ENCODE results near the gene FAM13A.
A peak's percentile ranks its signal among the peaks of the same experiment; 100 is the strongest.

GRCh38 chr4:88802138-88802537, 254.8 kb downstream of the FAM13A start:
- TF ChIP-seq POLR2A (IDR thresholded peaks at IDR 0.05) = no peak
- TF ChIP-seq, protein P1, sequence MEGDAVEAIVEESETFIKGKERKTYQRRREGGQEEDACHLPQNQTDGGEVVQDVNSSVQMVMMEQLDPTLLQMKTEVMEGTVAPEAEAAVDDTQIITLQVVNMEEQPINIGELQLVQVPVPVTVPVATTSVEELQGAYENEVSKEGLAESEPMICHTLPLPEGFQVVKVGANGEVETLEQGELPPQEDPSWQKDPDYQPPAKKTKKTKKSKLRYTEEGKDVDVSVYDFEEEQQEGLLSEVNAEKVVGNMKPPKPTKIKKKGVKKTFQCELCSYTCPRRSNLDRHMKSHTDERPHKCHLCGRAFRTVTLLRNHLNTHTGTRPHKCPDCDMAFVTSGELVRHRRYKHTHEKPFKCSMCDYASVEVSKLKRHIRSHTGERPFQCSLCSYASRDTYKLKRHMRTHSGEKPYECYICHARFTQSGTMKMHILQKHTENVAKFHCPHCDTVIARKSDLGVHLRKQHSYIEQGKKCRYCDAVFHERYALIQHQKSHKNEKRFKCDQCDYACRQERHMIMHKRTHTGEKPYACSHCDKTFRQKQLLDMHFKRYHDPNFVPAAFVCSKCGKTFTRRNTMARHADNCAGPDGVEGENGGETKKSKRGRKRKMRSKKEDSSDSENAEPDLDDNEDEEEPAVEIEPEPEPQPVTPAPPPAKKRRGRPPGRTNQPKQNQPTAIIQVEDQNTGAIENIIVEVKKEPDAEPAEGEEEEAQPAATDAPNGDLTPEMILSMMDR (IDR thresholded peaks at IDR 0.05) = peak in 1 of 6 experiments; percentile 25

All from esophagus squamous epithelium (tissue), 4 donors.